Measurements from ENCODE around the gene SERPINB10. TPM values are rescaled to one million over a fixed set of nuclear protein-coding genes. Genes with fewer than 3 reads are reported as not detected.

The SERPINB10 gene
- total RNA-seq, 1 donor from 2014 or later: not detected

DNA sequence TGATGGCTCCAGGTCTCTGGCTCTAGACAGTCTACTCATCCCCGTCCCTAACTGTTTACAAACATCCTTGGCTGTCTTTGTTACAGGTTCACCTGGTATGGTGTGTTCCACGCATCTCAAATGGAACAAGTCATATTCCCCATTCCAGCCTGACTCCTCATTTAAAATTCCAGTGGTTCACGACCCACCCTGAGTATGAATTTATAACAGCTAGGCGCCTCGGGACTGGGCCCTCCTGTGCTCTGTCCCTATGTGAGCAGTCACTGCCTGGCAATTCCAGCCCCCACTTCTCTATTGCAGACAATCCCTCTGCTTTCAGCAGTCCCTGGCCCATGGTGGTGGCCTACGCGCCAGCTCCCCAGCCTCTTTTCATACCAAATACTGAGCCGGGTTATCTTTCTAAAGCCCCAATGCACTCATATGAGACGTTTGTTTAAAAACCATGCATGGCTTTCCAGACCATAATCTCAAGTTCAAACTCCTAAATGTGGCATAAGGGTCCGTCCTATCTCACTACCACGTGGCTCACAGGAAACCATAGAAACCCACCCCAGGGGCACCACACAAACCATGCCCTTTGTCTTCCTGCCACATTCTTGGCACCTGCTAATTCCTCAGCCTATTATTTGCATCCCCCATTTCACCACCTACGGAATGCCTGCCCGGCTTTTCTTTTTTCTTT is 63.7 kb downstream of the SERPINB10 start:
- Histone ChIP-seq H3K27me3 (ENCODE audit: insufficient read depth, low read length) (no peaks in the 10 kb centered on the region), H3K9me3 (ENCODE audit: insufficient read depth, low read depth, low read length) (no peaks in the 10 kb centered on the region), H3K36me3 (ENCODE audit: insufficient read depth, low read length) (no peaks in the 10 kb centered on the region), H3K4me3 (ENCODE audit: insufficient read depth, low read depth, low read length) (peak overlapping the region; percentile 89), H2AFZ (ENCODE audit: low read depth, low read length) (peak overlapping the region; percentile 91), H3K9ac (ENCODE audit: low read length) (peak overlapping the region; percentile 97), H3K4me1 (ENCODE audit: insufficient read depth, low read length) (peaks cover 12% of the 10 kb centered on the region), H3K79me2 (ENCODE audit: insufficient read depth, low read length) (peaks cover 23% of the 10 kb centered on the region), H3K4me2 (ENCODE audit: low read length) (peak overlapping the region; percentile 99), H4K20me1 (ENCODE audit: insufficient read depth, low read length) (peaks cover 6% of the 10 kb centered on the region), H3K27ac (ENCODE audit: low read depth, low read length) (peak overlapping the region; percentile 94)
- peaks cover 13% of the 10 kb centered on the region for H3K4me1 Mint-ChIP-seq (ENCODE audit: low read depth, unreplicated experiment)
- TF ChIP-seq, protein P1, sequence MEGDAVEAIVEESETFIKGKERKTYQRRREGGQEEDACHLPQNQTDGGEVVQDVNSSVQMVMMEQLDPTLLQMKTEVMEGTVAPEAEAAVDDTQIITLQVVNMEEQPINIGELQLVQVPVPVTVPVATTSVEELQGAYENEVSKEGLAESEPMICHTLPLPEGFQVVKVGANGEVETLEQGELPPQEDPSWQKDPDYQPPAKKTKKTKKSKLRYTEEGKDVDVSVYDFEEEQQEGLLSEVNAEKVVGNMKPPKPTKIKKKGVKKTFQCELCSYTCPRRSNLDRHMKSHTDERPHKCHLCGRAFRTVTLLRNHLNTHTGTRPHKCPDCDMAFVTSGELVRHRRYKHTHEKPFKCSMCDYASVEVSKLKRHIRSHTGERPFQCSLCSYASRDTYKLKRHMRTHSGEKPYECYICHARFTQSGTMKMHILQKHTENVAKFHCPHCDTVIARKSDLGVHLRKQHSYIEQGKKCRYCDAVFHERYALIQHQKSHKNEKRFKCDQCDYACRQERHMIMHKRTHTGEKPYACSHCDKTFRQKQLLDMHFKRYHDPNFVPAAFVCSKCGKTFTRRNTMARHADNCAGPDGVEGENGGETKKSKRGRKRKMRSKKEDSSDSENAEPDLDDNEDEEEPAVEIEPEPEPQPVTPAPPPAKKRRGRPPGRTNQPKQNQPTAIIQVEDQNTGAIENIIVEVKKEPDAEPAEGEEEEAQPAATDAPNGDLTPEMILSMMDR (IDR thresholded peaks at IDR 0.05; ENCODE audit: insufficient read depth, low read depth, low read length): no peak
- TF ChIP-seq EZH2 (IDR thresholded peaks at IDR 0.05; ENCODE audit: insufficient read depth, low read length): no peak
- DNase-seq (ENCODE audit: low read depth): peak; percentile 6
- FAIRE-seq: no peak
- H3K27me3 Mint-ChIP-seq (ENCODE audit: low read depth, unreplicated experiment): no peaks in the 10 kb centered on the region
- peak overlapping the region; percentile 94 for H3K27ac Mint-ChIP-seq (ENCODE audit: unreplicated experiment)
- H3K9me3 Mint-ChIP-seq (ENCODE audit: unreplicated experiment): no peaks in the 10 kb centered on the region
- no peaks in the 10 kb centered on the region for H3K36me3 Mint-ChIP-seq (ENCODE audit: low read depth, unreplicated experiment)
- peak overlapping the region; percentile 96 for H3K4me3 Mint-ChIP-seq (ENCODE audit: unreplicated experiment)

DNA sequence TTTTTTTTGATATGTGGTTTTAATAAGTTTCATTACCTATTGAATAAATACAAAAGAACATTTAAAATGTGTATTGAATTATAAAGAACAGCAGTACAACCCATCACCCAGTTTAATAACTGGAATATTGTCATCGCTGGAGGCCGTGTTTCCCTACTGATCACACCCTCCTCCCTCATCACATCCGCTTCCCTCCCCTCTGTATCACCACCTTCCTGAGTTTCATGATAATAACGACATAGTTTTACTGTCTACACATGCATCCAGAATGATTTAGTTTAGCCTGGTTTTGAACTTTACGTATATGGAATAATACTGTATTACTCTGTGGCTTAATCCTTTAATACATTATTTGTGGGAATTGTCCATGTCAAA is 64.2 kb downstream of the SERPINB10 start:
- H3K9me3 ChIP-seq (ENCODE audit: insufficient read depth, low read depth, low read length): no peaks in the 10 kb centered on the region

More for the DNA sequence above, 64.2 kb downstream of the SERPINB10 start:
- DNase-seq (ENCODE audit: low read depth) (no peak), FAIRE-seq (no peak)
- Histone ChIP-seq H3K9ac (ENCODE audit: low read length) (no peak overlapping the region), H2AFZ (ENCODE audit: low read depth, low read length) (no peak overlapping the region), H3K4me1 (ENCODE audit: insufficient read depth, low read length) (peaks cover 12% of the 10 kb centered on the region), H4K20me1 (ENCODE audit: insufficient read depth, low read length) (peaks cover 6% of the 10 kb centered on the region), H3K27ac (ENCODE audit: low read depth, low read length) (no peak overlapping the region), H3K36me3 (ENCODE audit: insufficient read depth, low read length) (no peaks in the 10 kb centered on the region), H3K4me3 (ENCODE audit: insufficient read depth, low read depth, low read length) (no peak overlapping the region), H3K4me2 (ENCODE audit: low read length) (no peak overlapping the region), H3K79me2 (ENCODE audit: insufficient read depth, low read length) (peaks cover 26% of the 10 kb centered on the region), H3K27me3 (ENCODE audit: insufficient read depth, low read length) (no peaks in the 10 kb centered on the region)
- Mint-ChIP-seq H3K36me3 (ENCODE audit: low read depth, unreplicated experiment) (no peaks in the 10 kb centered on the region), H3K9me3 (ENCODE audit: unreplicated experiment) (no peaks in the 10 kb centered on the region), H3K27ac (ENCODE audit: unreplicated experiment) (no peak overlapping the region), H3K27me3 (ENCODE audit: low read depth, unreplicated experiment) (no peaks in the 10 kb centered on the region), H3K4me1 (ENCODE audit: low read depth, unreplicated experiment) (peaks cover 13% of the 10 kb centered on the region), H3K4me3 (ENCODE audit: unreplicated experiment) (no peak overlapping the region)
- TF ChIP-seq EZH2 (IDR thresholded peaks at IDR 0.05; ENCODE audit: insufficient read depth, low read length): no peak
- TF ChIP-seq, protein P1 (IDR thresholded peaks at IDR 0.05; ENCODE audit: insufficient read depth, low read depth, low read length): no peak
